Fibroblast of the aortic adventitia (primary cell): ENCODE measurements around the gene TAF4. TPM values are rescaled to one million over a fixed set of nuclear protein-coding genes. Genes with fewer than 3 reads are reported as not detected.
"Not testable (repeated sequence)": the region's sequence is repeated elsewhere in the genome, so short reads cannot be mapped to it uniquely, and the experiment has no call there.

Experiments
- DNase-seq: peaks from one replicate; pipeline ENCODE4 v3.0.0-alpha.2; 2010; ENCODE audit warnings: low read depth
- H3K4me3 ChIP-seq: 2 replicates; pipeline ENCODE4 v1.5.1; 2011; ENCODE audit warnings: low read depth, mild to moderate bottlenecking, control low read depth, low read length, moderate library complexity
- CTCF ChIP-seq: IDR thresholded peaks from 2 replicates; pipeline ENCODE4 v1.5.1; 2011; ENCODE audit warnings: mild to moderate bottlenecking, low read length, control low read depth, inconsistent platforms; ENCODE audit not compliant: insufficient read depth
- total RNA-seq: library from RNA; depleted of rRNA; stranded (reverse); fragments of >200 nt; gene quantifications from 2 replicates; pipeline ENCODE4 v1.2.3, GENCODE V29; 2012; ENCODE audit warnings: low replicate concordance

TAF4 gene
- total RNA-seq, 1 donor: 5.4 TPM

- no peak for DNase-seq
- H3K4me3 ChIP-seq: no peak overlapping the region
- no peak for TF ChIP-seq CTCF
Observed at GRCh38 chr20:62056975-62057374, 8.7 kb downstream of the TAF4 start.

- DNase-seq: no peak
- H3K4me3 ChIP-seq: no peak overlapping the region
- no peak for TF ChIP-seq CTCF
Observed at GRCh38 chr20:62056377-62056776, 9.3 kb downstream of the TAF4 start.

- not testable (repeated sequence) for DNase-seq, H3K4me3 ChIP-seq
Observed at GRCh38 chr20:62055862-62056115, 9.9 kb downstream of the TAF4 start.

GRCh38 chr20:62055106-62055861 is 10.4 kb downstream of the TAF4 start:
- no peak for DNase-seq
- TF ChIP-seq CTCF: no peak
- H3K4me3 ChIP-seq: no peak overlapping the region

- H3K4me3 ChIP-seq: no peak overlapping the region
- no peak for TF ChIP-seq CTCF
- DNase-seq: no peak
Observed at GRCh38 chr20:62054451-62054953, 11.2 kb downstream of the TAF4 start.

GRCh38 chr20:62053465-62054196 is 12.1 kb downstream of the TAF4 start:
- DNase-seq: no peak
- no peak for TF ChIP-seq CTCF

GRCh38 chr20:62052842-62053464 is 12.7 kb downstream of the TAF4 start:
- no peak overlapping the region for H3K4me3 ChIP-seq
- TF ChIP-seq CTCF: no peak
- DNase-seq: no peak

More at GRCh38 chr20:62053465-62054196, 12.1 kb downstream of the TAF4 start:
- H3K4me3 ChIP-seq: no peak overlapping the region
